A549 (cell line): ENCODE results near the gene BASP1. TPM values are rescaled to one million over a fixed set of nuclear protein-coding genes. Genes with fewer than 3 reads are reported as not detected.

Source experiments
- ATAC-seq, 2 experiments: fragments of 200-7000 bp in 1 of 2; fragments of >200 bp in 1 of 2; cut with Nextera tagmentation in 1 of 2; cut with Tn5 transposase in 1 of 2; 3 replicates each; pipeline versions ENCODE4 v1.8.0 to v1.9.1; 2018 to 2020; ENCODE audit warnings: mild to moderate bottlenecking in 1 of 2, moderate library complexity in 1 of 2
- CTCF ChIA-PET: fragments of 300-600 bp; sonication (Branson Sonifier 250); formaldehyde crosslinking; extraction: SDS; loops from one replicate; lab custom pipeline; 2021; ENCODE audit warnings: antibody characterized with exemption, inconsistent platforms; lab: Yijun Ruan, JAX
- POLR2A ChIA-PET: fragments of 350-600 bp; formaldehyde crosslinking; extraction: SDS; loops from one replicate; lab custom pipeline; 2021; ENCODE audit warnings: antibody characterized with exemption, inconsistent platforms; lab: Yijun Ruan, JAX
- DNase-seq, 2 experiments: peaks; one replicate each; pipeline versions ENCODE4 v3.0.0 to v3.0.0-alpha.2; 2011 to 2016; ENCODE audit warnings: low read depth in 1 of 2, low spot score in 1 of 2
- FAIRE-seq: peaks from 2 replicates; lab custom pipeline; 2011; peaks lifted over from hg19 to GRCh38; lab: Jason Lieb, UNC
- H3K27ac ChIP-seq, 2 experiments: fragments of >200 bp; sonication (Bioruptor Twin); formaldehyde crosslinking; 3 replicates each; pipeline ENCODE4 v1.5.1; 2016 to 2017
- H3K4me1 ChIP-seq: fragments of >200 bp; sonication (Bioruptor Twin); formaldehyde crosslinking; 3 replicates; pipeline ENCODE4 v1.6.1; 2016
- H3K4me2 ChIP-seq: fragments of >200 bp; sonication (Bioruptor Twin); formaldehyde crosslinking; 3 replicates; pipeline ENCODE4 v1.6.1; 2016
- H3K4me3 ChIP-seq: fragments of >200 bp; sonication (Bioruptor Twin); formaldehyde crosslinking; 3 replicates; pipeline ENCODE4 v1.5.1; 2016
- H3K9me3 ChIP-seq: fragments of >200 bp; sonication (Bioruptor Twin); formaldehyde crosslinking; 3 replicates; pipeline ENCODE4 v1.6.1; 2016
- BCL3 ChIP-seq: fragments of >200 bp; sonication (Bioruptor Twin); formaldehyde crosslinking; IDR thresholded peaks from 3 replicates; pipeline ENCODE4 v1.6.1; 2016
- BHLHE40 ChIP-seq: IDR thresholded peaks from 2 replicates; pipeline ENCODE4 v1.6.1; 2012; ENCODE audit warnings: low read depth, low read length, inconsistent platforms
- CHD2 ChIP-seq: fragments of 150-350 bp; IDR thresholded peaks from 2 replicates; pipeline ENCODE4 v1.6.1; 2014; ENCODE audit warnings: low read length; ENCODE audit not compliant: partially characterized antibody
- CHD4 ChIP-seq: fragments of 200-600 bp; sonication (generic); IDR thresholded peaks from 2 replicates; pipeline ENCODE4 v1.6.1; 2016; ENCODE audit warnings: antibody characterized with exemption, mild to moderate bottlenecking, borderline replicate concordance
- E2F6 ChIP-seq: IDR thresholded peaks from 2 replicates; pipeline ENCODE4 v1.6.1; 2012; ENCODE audit warnings: low read depth, borderline replicate concordance
- ELK1 ChIP-seq: fragments of 150-350 bp; IDR thresholded peaks from 2 replicates; pipeline ENCODE4 v1.6.1; 2014; ENCODE audit warnings: low read depth, mild to moderate bottlenecking, low read length
- EP300 ChIP-seq, 2 experiments: fragments of >200 bp; sonication (Bioruptor Twin); formaldehyde crosslinking; IDR thresholded peaks; 2 replicates in 1 of 2; 3 replicates in 1 of 2; pipeline ENCODE4 v1.6.1; 2016 to 2017
- FOSL2 ChIP-seq, 2 experiments: fragments of 450-650 bp in 1 of 2; fragments of >200 bp in 1 of 2; sonication (Bioruptor Twin) in 1 of 2; formaldehyde crosslinking; IDR thresholded peaks; 2 replicates each; pipeline versions ENCODE4 v1.5.0 to v1.6.1; 2016 to 2020; ENCODE audit warnings: mild to moderate bottlenecking in 1 of 2, moderate library complexity in 1 of 2
- HMGXB4 ChIP-seq: fragments of 250-450 bp; sonication (Bioruptor Pico); IDR thresholded peaks from 2 replicates; pipeline ENCODE4 v1.5.0; 2021; ENCODE audit warnings: mild to moderate bottlenecking, moderate library complexity, borderline replicate concordance
- JUN ChIP-seq, 2 experiments: fragments of >200 bp; sonication (Bioruptor Twin); formaldehyde crosslinking; IDR thresholded peaks; 2 replicates in 1 of 2; 3 replicates in 1 of 2; pipeline ENCODE4 v1.6.1; 2016 to 2017
- KDM1A ChIP-seq: fragments of 200-600 bp; sonication (generic); IDR thresholded peaks from 2 replicates; pipeline ENCODE4 v1.6.1; 2016; ENCODE audit warnings: low read depth, mild to moderate bottlenecking
- KDM5A ChIP-seq: fragments of 200-600 bp; sonication (generic); IDR thresholded peaks from 2 replicates; pipeline ENCODE4 v1.6.1; 2016; ENCODE audit warnings: antibody characterized with exemption, mild to moderate bottlenecking
- MAFK ChIP-seq: fragments of 450-650 bp; IDR thresholded peaks from 2 replicates; pipeline ENCODE4 v1.6.1; 2014; ENCODE audit not compliant: partially characterized antibody
- MYC ChIP-seq: IDR thresholded peaks from 2 replicates; pipeline ENCODE4 v1.6.1; 2012; ENCODE audit warnings: mild to moderate bottlenecking, inconsistent platforms, low read length, improper control_type of control experiment, borderline replicate concordance
- NR3C1 ChIP-seq: fragments of >200 bp; sonication (Bioruptor Twin); formaldehyde crosslinking; IDR thresholded peaks from 3 replicates; pipeline ENCODE4 v1.6.1; 2017
- PHF8 ChIP-seq: fragments of 200-600 bp; sonication (generic); IDR thresholded peaks from 2 replicates; pipeline ENCODE4 v1.6.1; 2016; ENCODE audit warnings: low read depth, mild to moderate bottlenecking, antibody characterized with exemption, moderate library complexity, borderline replicate concordance
- POLR2A ChIP-seq: IDR thresholded peaks from 2 replicates; pipeline ENCODE4 v1.6.1; 2012; ENCODE audit warnings: mild to moderate bottlenecking, low read length
- POLR2AphosphoS2 ChIP-seq: conservative IDR thresholded peaks from 2 replicates; pipeline ENCODE4 v1.6.1; 2012; ENCODE audit warnings: low read length, improper control_type of control experiment, inconsistent platforms
- RAD21 ChIP-seq, 2 experiments: fragments of >200 bp in 1 of 2; sonication (Bioruptor Twin) in 1 of 2; formaldehyde crosslinking in 1 of 2; IDR thresholded peaks in 1 of 2; conservative IDR thresholded peaks in 1 of 2; 2 replicates in 1 of 2; 3 replicates in 1 of 2; pipeline ENCODE4 v1.6.1; 2012 to 2018; ENCODE audit warnings: inconsistent platforms in 1 of 2
- RFX5 ChIP-seq: fragments of 450-650 bp; IDR thresholded peaks from 2 replicates; pipeline ENCODE4 v1.7.1; 2014; ENCODE audit warnings: antibody characterized with exemption, mild to moderate bottlenecking, moderate library complexity
- RNF2 ChIP-seq: fragments of 200-600 bp; sonication (generic); IDR thresholded peaks from 2 replicates; pipeline ENCODE4 v1.6.1; 2016; ENCODE audit warnings: low read depth, mild to moderate bottlenecking, antibody characterized with exemption, moderate library complexity, borderline replicate concordance
- SMC3 ChIP-seq: fragments of >200 bp; sonication (Bioruptor Twin); formaldehyde crosslinking; IDR thresholded peaks from 3 replicates; pipeline ENCODE4 v1.6.1; 2018; ENCODE audit warnings: inconsistent platforms
- SREBF2 ChIP-seq: fragments of 450-650 bp; IDR thresholded peaks from 2 replicates; pipeline ENCODE4 v1.6.1; 2014; ENCODE audit warnings: mild to moderate bottlenecking, moderate library complexity
- TP53 ChIP-seq: fragments of 250-450 bp; sonication (Bioruptor Pico); IDR thresholded peaks from 2 replicates; pipeline ENCODE4 v1.5.0; 2021; ENCODE audit warnings: mild to moderate bottlenecking, moderate library complexity
- USF2 ChIP-seq: fragments of 450-650 bp; IDR thresholded peaks from 2 replicates; pipeline ENCODE4 v1.6.1; 2014; ENCODE audit warnings: antibody characterized with exemption
- ZNF302 ChIP-seq: fragments of 250-450 bp; sonication (Bioruptor Pico); IDR thresholded peaks from 2 replicates; pipeline ENCODE4 v1.9.0; 2021; ENCODE audit warnings: inconsistent platforms, mild to moderate bottlenecking, moderate library complexity
- ZSCAN20 ChIP-seq: fragments of 250-450 bp; sonication (Bioruptor Pico); IDR thresholded peaks from 2 replicates; pipeline ENCODE4 v1.8.0; 2022; ENCODE audit warnings: mild to moderate bottlenecking, moderate library complexity
- WGBS: methylation state at CpG from one replicate; pipeline ENCODE4 v1.1.6; 2017; ENCODE audit errors: missing lambda C conversion rate; 5-methylcytosine and 5-hydroxymethylcytosine counted together
- polyA minus RNA-seq: library from RNA; depleted of rRNA, polyadenylated mRNA; stranded (reverse); fragments of >200 nt; gene quantifications from 2 replicates; pipeline ENCODE4 v1.2.3, GENCODE V29; 2011; rRNA and poly(A)+ RNA removed
- polyA plus RNA-seq, 4 experiments: library from polyadenylated mRNA; depleted of rRNA in 3 of 4; stranded (reverse); fragments of >200 nt; fragmentation: RNase III in 1 of 4; extraction: RNeasy Plus Mini Kit Qiagen cat#74134 plus additional on column Dnase treatment in 1 of 4; gene quantifications; 2 replicates in 3 of 4; 3 replicates in 1 of 4; pipeline ENCODE4 v1.2.3, GENCODE V29; 2011 to 2017

The BASP1 gene
- polyA plus RNA-seq (2011; rRNA removed) (369 and 454 TPM in 2 replicates), polyA plus RNA-seq (2017; fragmentation: RNase III; extraction: RNeasy Plus Mini Kit Qiagen cat#74134 plus additional on column Dnase treatment) (381 to 414 TPM (median 391 TPM) in 3 replicates), polyA minus RNA-seq (48.8 and 53.9 TPM in 2 replicates)
- 308 and 386 TPM in 2 replicates for polyA plus RNA-seq (2012; cell fraction: cytosol; rRNA removed)
- 121 and 135 TPM in 2 replicates for polyA plus RNA-seq (2012; cell fraction: nucleus; rRNA removed)

- FAIRE-seq (no peak), ATAC-seq (peak; percentile 38 to 58), DNase-seq (peak in 1 of 2 experiments; percentile 91)
- Histone ChIP-seq H3K4me3 (peak within 1 kb of the TSS; percentile 95), H3K27ac (peak within 1 kb of the TSS; percentile 98), H3K4me1 (peaks cover 57% of the 10 kb centered on the region), H3K9me3 (no peaks in the 10 kb centered on the region), H3K4me2 (peak within 1 kb of the TSS; percentile 84)
- ChIA-PET POLR2A (interaction anchor here (0.6 to 2.2 kb wide), 15 partner anchors 14 to 1064 kb away, joined by 3 to 16 read pairs (median 4); no protein-coding TSS in a partner anchor), CTCF (interaction anchor here (0.8 to 6.1 kb wide), 9 partner anchors 62 to 1088 kb away, joined by 3 to 125 read pairs (median 9); no protein-coding TSS in a partner anchor)
- 1% methylated on average over 28 of the region's 89 CpGs for WGBS
- TF ChIP-seq JUN (IDR thresholded peaks at IDR 0.05): peak; percentile 85 to 98
- TF ChIP-seq POLR2A: peak; percentile 96
- peak in 1 of 2 experiments; percentile 55; a peak in 1 of 5 replicates for TF ChIP-seq EP300 (IDR thresholded peaks at IDR 0.05)
- peak; percentile 54 for TF ChIP-seq SMC3
- peak; percentile 93 for TF ChIP-seq BCL3
- TF ChIP-seq PHF8: 0 out of 2 replicates have a peak, but pooled peaks have one; percentile 6
- TF ChIP-seq RAD21 (conservative IDR thresholded peaks at IDR 0.05 in 1 of 2, IDR thresholded peaks at IDR 0.05 in 1 of 2): peak in 1 of 2 experiments; percentile 53; a peak in 2 of 5 replicates
- no peak for TF ChIP-seq ELK1
- no peak for TF ChIP-seq MYC
Measured at GRCh38 chr5:17217493-17218352, at the start of gene BASP1. Gene BASP1 (plus strand): TSS chr5:17217631. CDS start chr5:17275217, 57,586 bp downstream.

- Histone ChIP-seq H3K27ac (peak overlapping the region in 1 of 2 experiments; percentile 45; a peak in 1 of 6 replicates), H3K4me3 (no peak overlapping the region), H3K9me3 (no peaks in the 10 kb centered on the region), H3K4me1 (peaks cover 5% of the 10 kb centered on the region; the same call in 1 of the 3 replicates), H3K4me2 (0 out of 3 replicates have a peak overlapping the region, but pooled peaks have one; percentile 12)
- CTCF ChIA-PET: interaction anchor here (0.7 to 4.2 kb wide), 4 partner anchors 10 to 21 kb away, joined by 3 to 13 read pairs (median 3); no protein-coding TSS in a partner anchor
- ATAC-seq: no peak
- 34% methylated on average over 2 of the region's 2 CpGs for WGBS
- FAIRE-seq: no peak
- POLR2A ChIA-PET: interaction anchor here (0.5 to 1.2 kb wide), 2 partner anchors 177 to 233 kb away, joined by 3 read pairs; partner anchors contain the start of gene MYO10
- no peak for DNase-seq
- TF ChIP-seq KDM1A (no peak), RFX5 (no peak), MAFK (no peak), KDM5A (no peak), CHD2 (no peak), FOSL2 (IDR thresholded peaks at IDR 0.05) (no peak), FOSL2 (CRISPR knock-in tag; IDR thresholded peaks at IDR 0.05) (no peak), ZSCAN20 (CRISPR knock-in tag) (no peak), POLR2AphosphoS2 (no peak), ZNF302 (no peak), NR3C1 (no peak), RNF2 (no peak), TP53 (no peak), E2F6 (no peak), SREBF2 (no peak), BHLHE40 (no peak), HMGXB4 (CRISPR knock-in tag) (no peak), CHD4 (no peak), ELK1 (no peak), USF2 (no peak), JUN (IDR thresholded peaks at IDR 0.05) (no peak)
Measured at GRCh38 chr5:17169507-17169906, 47.9 kb upstream of the BASP1 start.
